ENCODE measurements around the gene RASL11A. TPM values are rescaled to one million over a fixed set of nuclear protein-coding genes. Genes with fewer than 3 reads are reported as not detected.

The RASL11A gene
- total RNA-seq, 1 donor from 2014 or later, result not detected

DNA sequence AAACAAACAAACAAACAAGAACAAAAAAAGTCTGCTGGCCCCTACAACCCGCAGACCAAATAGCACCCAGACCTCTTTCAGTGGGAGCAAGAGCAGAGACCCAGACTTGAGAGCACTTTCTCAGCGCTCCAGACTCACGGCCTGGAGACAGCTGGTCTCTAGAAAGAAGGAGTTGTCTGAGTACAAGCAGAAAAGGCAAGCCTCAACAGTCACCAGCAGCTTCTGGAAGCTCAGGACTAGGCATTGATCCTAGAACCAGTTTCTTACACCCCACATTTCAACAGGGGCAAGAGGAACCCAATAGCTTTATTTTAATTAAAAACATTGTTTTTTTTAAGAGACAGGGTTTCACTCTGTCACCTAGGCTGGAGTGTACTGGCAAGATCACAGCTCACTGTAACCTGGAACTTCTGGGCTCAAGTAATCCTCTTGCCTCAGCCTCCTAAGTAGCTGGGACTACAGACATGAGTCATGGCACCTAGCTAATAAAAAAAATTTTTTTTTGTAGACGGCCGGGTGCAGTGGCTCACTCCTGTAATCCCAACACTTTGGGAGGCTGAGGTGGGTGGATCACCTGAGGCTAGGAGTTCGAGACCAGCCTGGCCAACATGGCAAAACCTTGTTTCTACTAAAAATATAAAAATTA lies 30.4 kb downstream of the RASL11A start:
- Mint-ChIP-seq H3K27me3 (ENCODE audit: insufficient read depth, low read depth) (peaks cover 2% of the 10 kb centered on the region), H3K4me1 (no peaks in the 10 kb centered on the region), H3K36me3 (no peaks in the 10 kb centered on the region), H3K27ac (peak overlapping the region; percentile 66), H3K9me3 (no peaks in the 10 kb centered on the region), H3K4me3 (no peak overlapping the region)
- Histone ChIP-seq H4K20me1 (ENCODE audit: low read depth) (no peaks in the 10 kb centered on the region), H3K9ac (no peak overlapping the region), H3K36me3 (no peaks in the 10 kb centered on the region), H3K27ac (no peak overlapping the region), H3F3A (ENCODE audit: low read depth) (no peaks in the 10 kb centered on the region), H3K4me3 (no peak overlapping the region), H3K27me3 (no peaks in the 10 kb centered on the region), H3K9me3 (ENCODE audit: low read depth) (no peaks in the 10 kb centered on the region), H3K79me2 (ENCODE audit: low read depth) (no peaks in the 10 kb centered on the region), H2AFZ (replicated peaks) (no peak overlapping the region), H3K4me1 (peaks cover 3% of the 10 kb centered on the region), H3K4me2 (no peak overlapping the region)
- DNase-seq (ENCODE audit: low spot score), result no peak
- TF ChIP-seq EZH2 (IDR thresholded peaks at IDR 0.05) (no peak), EZH2phosphoT487 (IDR thresholded peaks at IDR 0.05) (no peak)
- TF ChIP-seq, protein P1, sequence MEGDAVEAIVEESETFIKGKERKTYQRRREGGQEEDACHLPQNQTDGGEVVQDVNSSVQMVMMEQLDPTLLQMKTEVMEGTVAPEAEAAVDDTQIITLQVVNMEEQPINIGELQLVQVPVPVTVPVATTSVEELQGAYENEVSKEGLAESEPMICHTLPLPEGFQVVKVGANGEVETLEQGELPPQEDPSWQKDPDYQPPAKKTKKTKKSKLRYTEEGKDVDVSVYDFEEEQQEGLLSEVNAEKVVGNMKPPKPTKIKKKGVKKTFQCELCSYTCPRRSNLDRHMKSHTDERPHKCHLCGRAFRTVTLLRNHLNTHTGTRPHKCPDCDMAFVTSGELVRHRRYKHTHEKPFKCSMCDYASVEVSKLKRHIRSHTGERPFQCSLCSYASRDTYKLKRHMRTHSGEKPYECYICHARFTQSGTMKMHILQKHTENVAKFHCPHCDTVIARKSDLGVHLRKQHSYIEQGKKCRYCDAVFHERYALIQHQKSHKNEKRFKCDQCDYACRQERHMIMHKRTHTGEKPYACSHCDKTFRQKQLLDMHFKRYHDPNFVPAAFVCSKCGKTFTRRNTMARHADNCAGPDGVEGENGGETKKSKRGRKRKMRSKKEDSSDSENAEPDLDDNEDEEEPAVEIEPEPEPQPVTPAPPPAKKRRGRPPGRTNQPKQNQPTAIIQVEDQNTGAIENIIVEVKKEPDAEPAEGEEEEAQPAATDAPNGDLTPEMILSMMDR (IDR thresholded peaks at IDR 0.05), result no peak

DNA sequence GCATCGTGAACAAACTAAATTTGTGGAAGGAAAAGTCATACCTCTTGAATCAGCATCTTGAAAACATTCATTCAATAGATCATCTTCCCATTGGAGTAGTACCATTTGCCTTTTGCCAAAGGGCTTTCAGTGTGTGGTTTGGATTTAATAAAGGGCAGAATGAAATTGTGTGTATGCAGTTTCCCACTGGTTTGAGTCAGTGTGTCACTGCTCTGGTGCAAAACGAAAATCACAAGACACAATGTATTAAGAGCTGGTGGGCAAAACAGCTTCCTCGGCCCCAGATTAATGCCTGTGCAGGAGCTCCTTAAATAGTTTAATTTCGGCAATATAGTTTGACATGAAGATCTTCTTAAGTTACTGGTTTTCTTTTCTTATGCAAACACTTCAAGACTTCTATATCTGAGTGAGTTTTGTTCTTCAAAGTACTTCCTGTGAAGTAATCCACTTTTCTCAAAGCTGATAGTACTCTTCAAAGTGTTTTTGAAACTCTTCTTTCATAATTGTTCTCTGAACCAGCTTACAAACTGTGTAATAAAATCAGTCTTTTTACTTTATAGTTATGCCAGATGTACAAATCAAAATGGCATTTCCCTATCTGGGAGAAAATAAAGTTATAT lies 32.1 kb downstream of the RASL11A start:
- no peaks in the 10 kb centered on the region for H3K79me2 ChIP-seq (ENCODE audit: low read depth)
- H3K27ac Mint-ChIP-seq, result no peak overlapping the region

DNA sequence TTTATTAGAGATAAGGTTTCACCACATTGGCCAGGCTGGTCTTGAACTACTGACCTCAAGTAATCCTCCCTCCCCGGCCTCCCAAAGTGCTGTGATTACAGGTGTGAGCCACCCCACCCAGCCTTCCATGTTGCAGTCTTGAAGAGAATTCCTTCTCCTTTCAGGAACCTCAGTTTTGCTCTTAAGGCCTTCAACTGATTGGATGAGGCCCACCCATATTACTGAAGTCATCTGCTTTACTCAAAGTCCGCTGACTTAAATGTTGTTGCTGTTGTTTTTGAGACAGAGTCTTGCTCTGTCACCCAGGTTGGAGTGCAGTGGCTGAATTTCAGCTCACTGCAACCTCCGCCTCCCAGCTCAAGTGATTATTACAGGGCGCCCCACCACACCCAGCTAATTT lies 33.5 kb downstream of the RASL11A start:
- H3K79me2 ChIP-seq (ENCODE audit: low read depth), result no peaks in the 10 kb centered on the region
- no peak overlapping the region for H3K9ac ChIP-seq
- no peak overlapping the region for H3K4me2 ChIP-seq
- H3K9me3 ChIP-seq (ENCODE audit: low read depth), result no peaks in the 10 kb centered on the region
- H2AFZ ChIP-seq (replicated peaks), result no peak overlapping the region
- peaks cover 2% of the 10 kb centered on the region for H3K27me3 Mint-ChIP-seq (ENCODE audit: insufficient read depth, low read depth)
- no peaks in the 10 kb centered on the region for H3K36me3 ChIP-seq
- TF ChIP-seq EZH2 (IDR thresholded peaks at IDR 0.05), result no peak
- H3K27ac Mint-ChIP-seq, result no peak overlapping the region
- no peak overlapping the region for H3K4me3 Mint-ChIP-seq
- H3K4me1 Mint-ChIP-seq, result no peaks in the 10 kb centered on the region
- no peaks in the 10 kb centered on the region for H3K9me3 Mint-ChIP-seq
- H3K27ac ChIP-seq, result no peak overlapping the region
- no peaks in the 10 kb centered on the region for H3F3A ChIP-seq (ENCODE audit: low read depth)
- H3K4me3 ChIP-seq, result no peak overlapping the region
- DNase-seq (ENCODE audit: low spot score), result no peak
- H4K20me1 ChIP-seq (ENCODE audit: low read depth), result no peaks in the 10 kb centered on the region
- H3K36me3 Mint-ChIP-seq, result no peaks in the 10 kb centered on the region
- H3K27me3 ChIP-seq, result no peaks in the 10 kb centered on the region
- H3K4me1 ChIP-seq, result no peaks in the 10 kb centered on the region

More for the DNA sequence above, 32.1 kb downstream of the RASL11A start:
- Histone ChIP-seq H3F3A (ENCODE audit: low read depth) (no peaks in the 10 kb centered on the region), H3K4me3 (no peak overlapping the region), H3K9ac (no peak overlapping the region), H3K27ac (no peak overlapping the region), H3K36me3 (no peaks in the 10 kb centered on the region), H3K4me2 (no peak overlapping the region), H2AFZ (replicated peaks) (no peak overlapping the region), H3K9me3 (ENCODE audit: low read depth) (no peaks in the 10 kb centered on the region), H3K27me3 (no peaks in the 10 kb centered on the region), H4K20me1 (ENCODE audit: low read depth) (no peaks in the 10 kb centered on the region), H3K4me1 (no peaks in the 10 kb centered on the region)
- no peaks in the 10 kb centered on the region for H3K9me3 Mint-ChIP-seq
- TF ChIP-seq EZH2phosphoT487 (IDR thresholded peaks at IDR 0.05) (no peak), EZH2 (IDR thresholded peaks at IDR 0.05) (no peak)
- TF ChIP-seq, protein P1 (IDR thresholded peaks at IDR 0.05), result no peak
- H3K4me1 Mint-ChIP-seq, result no peaks in the 10 kb centered on the region
- H3K36me3 Mint-ChIP-seq, result no peaks in the 10 kb centered on the region
- H3K4me3 Mint-ChIP-seq, result no peak overlapping the region
- peaks cover 2% of the 10 kb centered on the region for H3K27me3 Mint-ChIP-seq (ENCODE audit: insufficient read depth, low read depth)
- no peak for DNase-seq (ENCODE audit: low spot score)

DNA sequence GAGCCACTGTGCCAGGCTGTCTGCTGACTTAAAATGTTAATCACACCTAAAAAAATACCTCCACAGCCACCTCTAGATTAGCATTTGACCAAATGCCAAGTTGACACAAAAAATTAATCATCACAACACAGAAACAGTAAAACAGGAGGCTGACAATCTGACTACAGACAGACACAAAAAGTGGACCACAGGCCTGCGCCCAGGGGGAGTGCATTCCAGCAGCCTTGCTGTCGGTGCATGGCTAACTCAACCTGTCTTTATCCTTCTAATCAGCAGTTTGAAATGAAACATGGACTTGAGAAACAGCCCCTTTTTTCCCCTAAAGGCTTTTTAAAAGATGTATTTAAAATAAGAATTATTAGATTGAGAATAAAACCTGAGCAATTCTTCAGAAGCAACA lies 34.0 kb downstream of the RASL11A start:
- Histone ChIP-seq H3K27ac (no peak overlapping the region), H3K9ac (no peak overlapping the region), H4K20me1 (ENCODE audit: low read depth) (no peaks in the 10 kb centered on the region), H3K4me3 (no peak overlapping the region), H3K4me2 (no peak overlapping the region), H3K36me3 (no peaks in the 10 kb centered on the region), H3F3A (ENCODE audit: low read depth) (no peaks in the 10 kb centered on the region), H3K79me2 (ENCODE audit: low read depth) (no peaks in the 10 kb centered on the region), H3K27me3 (no peaks in the 10 kb centered on the region), H3K9me3 (ENCODE audit: low read depth) (no peaks in the 10 kb centered on the region), H2AFZ (replicated peaks) (no peak overlapping the region), H3K4me1 (no peaks in the 10 kb centered on the region)
- no peak for DNase-seq (ENCODE audit: low spot score)
- Mint-ChIP-seq H3K9me3 (no peaks in the 10 kb centered on the region), H3K27ac (no peak overlapping the region), H3K4me3 (no peak overlapping the region), H3K27me3 (ENCODE audit: insufficient read depth, low read depth) (peaks cover 2% of the 10 kb centered on the region), H3K4me1 (no peaks in the 10 kb centered on the region), H3K36me3 (no peaks in the 10 kb centered on the region)
- TF ChIP-seq, protein P1 (IDR thresholded peaks at IDR 0.05), result no peak
- TF ChIP-seq EZH2 (IDR thresholded peaks at IDR 0.05), result no peak
- TF ChIP-seq EZH2phosphoT487 (IDR thresholded peaks at IDR 0.05), result no peak
